Muscle of arm (tissue), 12 donors: Measurements from ENCODE around the gene ATP1A2. TPM values are rescaled to one million over a fixed set of nuclear protein-coding genes. Genes with fewer than 3 reads are reported as not detected.

ENCODE experiments used
- DNase-seq: peaks from one replicate; pipeline ENCODE4 v3.0.0-alpha.2; 2013
- polyA plus RNA-seq, 12 donors: library from polyadenylated mRNA; unstranded; fragments of 120-200 nt; gene quantifications; one replicate each; pipeline ENCODE4 v1.2.1, GENCODE V29; 2013; ENCODE audit not compliant: insufficient read length in 12 of 12

Gene ATP1A2
- polyA plus RNA-seq, 12 donors: 39.9 to 116 (median 88.9) TPM; not detected in 1

- DNase-seq: no peak
Observed at GRCh38 chr1:160169553-160170399, 54.2 kb downstream of the ATP1A2 start.

- DNase-seq: no peak
Observed at GRCh38 chr1:160171354-160171753, 55.8 kb downstream of the ATP1A2 start.

- no peak for DNase-seq
Observed at GRCh38 chr1:160171980-160172379, 56.4 kb downstream of the ATP1A2 start.

GRCh38 chr1:160177231-160177630 is 61.7 kb downstream of the ATP1A2 start:
- DNase-seq: no peak

GRCh38 chr1:160177667-160178066 is 62.1 kb downstream of the ATP1A2 start:
- DNase-seq: no peak

GRCh38 chr1:160178731-160179130 is 63.2 kb downstream of the ATP1A2 start:
- no peak for DNase-seq

GRCh38 chr1:160179336-160179735 is 63.8 kb downstream of the ATP1A2 start:
- DNase-seq: no peak

GRCh38 chr1:160186246-160186645 is 70.7 kb downstream of the ATP1A2 start:
- DNase-seq: no peak

GRCh38 chr1:160186729-160187128 is 71.2 kb downstream of the ATP1A2 start:
- no peak for DNase-seq

GRCh38 chr1:160187407-160187806 is 71.8 kb downstream of the ATP1A2 start:
- no peak for DNase-seq

GRCh38 chr1:160188341-160188740 is 72.8 kb downstream of the ATP1A2 start:
- DNase-seq: no peak

GRCh38 chr1:160189649-160190625 is 74.4 kb downstream of the ATP1A2 start, which contains the start of gene CASQ1:
CASQ1 (plus strand) TSS chr1:160190575; CDS start chr1:160190752, 177 bp downstream.
- DNase-seq: peak; percentile 65

GRCh38 chr1:160191756-160192155 is 76.2 kb downstream of the ATP1A2 start:
- no peak for DNase-seq

GRCh38 chr1:160192234-160192633 is 76.7 kb downstream of the ATP1A2 start:
- DNase-seq: no peak

Other genes with a start within 250 kb of the ATP1A2 start
- gene CFAP45, start 215.6 kb upstream of the ATP1A2 start, polyA plus RNA-seq: under 1 TPM in 10 of 12 donors, not detected in 2; 0.22 to 0.54 (median 0.27) TPM
- gene TAGLN2, start 190.3 kb upstream of the ATP1A2 start, polyA plus RNA-seq: 100 to 1,000 TPM in 11 of 12 donors, not detected in 1; 150 to 239 (median 173) TPM
- 10 to 100 TPM in 1 of 12 donors, 1 to 10 TPM in 3, under 1 TPM in 7, not detected in 1; 0.22 to 27.3 (median 0.56) TPM for gene IGSF9, start 170.1 kb upstream of the ATP1A2 start, polyA plus RNA-seq
- gene SLAMF9, start 161.5 kb upstream of the ATP1A2 start, polyA plus RNA-seq: not detected
- 1 to 10 TPM in 11 of 12 donors, not detected in 1; 4.3 to 7.7 (median 6.0) TPM for gene PIGM, start 83.8 kb upstream of the ATP1A2 start, polyA plus RNA-seq
- 1 to 10 TPM in 1 of 12 donors, under 1 TPM in 9, not detected in 2; 0.28 to 1.7 (median 0.58) TPM for gene KCNJ10, start 45.6 kb upstream of the ATP1A2 start, polyA plus RNA-seq
- gene KCNJ9, start 34.2 kb upstream of the ATP1A2 start, polyA plus RNA-seq: under 1 TPM in 10 of 12 donors, not detected in 2; 0.04 to 0.22 (median 0.07) TPM
- gene IGSF8, start 17.1 kb upstream of the ATP1A2 start, polyA plus RNA-seq: 10 to 100 TPM in 11 of 12 donors, not detected in 1; 11.1 to 26.7 (median 18.3) TPM
- gene ATP1A4, start 35.8 kb downstream of the ATP1A2 start, polyA plus RNA-seq: 1 to 10 TPM in 9 of 12 donors, under 1 TPM in 1, not detected in 2; 0.87 to 6.0 (median 3.1) TPM
- gene CASQ1, start 74.8 kb downstream of the ATP1A2 start, polyA plus RNA-seq: 1,000 to 10,000 TPM in 5 of 12 donors, 100 to 1,000 TPM in 7; 212 to 1,621 (median 785) TPM
- 100 to 1,000 TPM in 11 of 12 donors, not detected in 1; 119 to 154 (median 137) TPM for gene PEA15, start 89.6 kb downstream of the ATP1A2 start, polyA plus RNA-seq
- 100 to 1,000 TPM in 8 of 12 donors, 10 to 100 TPM in 4; 83.3 to 362 (median 117) TPM for gene DCAF8, start 146.8 kb downstream of the ATP1A2 start, polyA plus RNA-seq
- gene PEX19, start 169.4 kb downstream of the ATP1A2 start, polyA plus RNA-seq: 10 to 100 TPM in 11 of 12 donors, not detected in 1; 37.5 to 77.2 (median 46.6) TPM
- gene COPA, start 227.5 kb downstream of the ATP1A2 start, polyA plus RNA-seq: 100 to 1,000 TPM in 11 of 12 donors, not detected in 1; 111 to 183 (median 134) TPM
- 100 to 1,000 TPM in 8 of 12 donors, 10 to 100 TPM in 3, not detected in 1; 95.1 to 123 (median 105) TPM for gene NCSTN, start 227.6 kb downstream of the ATP1A2 start, polyA plus RNA-seq